ENCODE measurements around the gene PLEKHJ1. TPM values are rescaled to one million over a fixed set of nuclear protein-coding genes. Genes with fewer than 3 reads are reported as not detected.
A peak's percentile ranks its signal among the peaks of the same experiment; 100 is the strongest.

The PLEKHJ1 gene
- total RNA-seq, 1 experiment from 2014 or later = 78.6 TPM

- DNase-seq (ENCODE audit: low read depth, low spot score) (no peak), ATAC-seq (peak; percentile 25)
- Histone ChIP-seq H3K36me3 (ENCODE audit: control insufficient read depth, insufficient read depth, low read length) (peaks cover 2% of the 10 kb centered on the region; the same call in 1 of the 2 replicates), H3K4me3 (ENCODE audit: low read depth in 2 of 2, low read length in 2 of 2) (no peak overlapping the region), H3K9me3 (ENCODE audit: control insufficient read depth, insufficient read depth, low read depth, low read length) (no peaks in the 10 kb centered on the region), H3K27ac (ENCODE audit: low read length) (peak overlapping the region; percentile 39; the same call in 1 of the 2 replicates), H3K27me3 (ENCODE audit: control insufficient read depth, insufficient read depth, low read length) (no peaks in the 10 kb centered on the region), H3K4me1 (ENCODE audit: control insufficient read depth, insufficient read depth, low read length) (peaks cover 24% of the 10 kb centered on the region)
- TSS peak; percentile 77 for BruUV-seq (replicated peaks)
- ChIA-PET CTCF (interaction anchor here (1.7 kb wide), 1 partner anchor 75 kb away, joined by 8 read pairs; no protein-coding TSS in a partner anchor), POLR2A (interaction anchor here (0.5 to 0.6 kb wide), 3 partner anchors 75 to 200 kb away, joined by 3 to 12 read pairs (median 5); no protein-coding TSS in a partner anchor)
- intact Hi-C loops (cut with micrococcal nuclease; ENCODE audit: unreplicated experiment) (loop anchor here (5.0 kb wide), 1 partner anchor 74 kb away; no protein-coding TSS in a partner anchor), in situ Hi-C loops (cut with HindIII; ENCODE audit: low pct_unique_long_range_greater_than_20kb, low sequenced_read_pairs) (no loop called here)
- TF ChIP-seq SIN3A (IDR thresholded peaks at IDR 0.05; ENCODE audit: borderline replicate concordance, insufficient read depth, low read depth, low read length) (no peak), TCF7L2 (IDR thresholded peaks at IDR 0.05; ENCODE audit: low read depth, low read length) (no peak), POLR2AphosphoS5 (IDR thresholded peaks at IDR 0.05; ENCODE audit: low read depth, low read length) (no peak)
- TF ChIP-seq, protein P1, sequence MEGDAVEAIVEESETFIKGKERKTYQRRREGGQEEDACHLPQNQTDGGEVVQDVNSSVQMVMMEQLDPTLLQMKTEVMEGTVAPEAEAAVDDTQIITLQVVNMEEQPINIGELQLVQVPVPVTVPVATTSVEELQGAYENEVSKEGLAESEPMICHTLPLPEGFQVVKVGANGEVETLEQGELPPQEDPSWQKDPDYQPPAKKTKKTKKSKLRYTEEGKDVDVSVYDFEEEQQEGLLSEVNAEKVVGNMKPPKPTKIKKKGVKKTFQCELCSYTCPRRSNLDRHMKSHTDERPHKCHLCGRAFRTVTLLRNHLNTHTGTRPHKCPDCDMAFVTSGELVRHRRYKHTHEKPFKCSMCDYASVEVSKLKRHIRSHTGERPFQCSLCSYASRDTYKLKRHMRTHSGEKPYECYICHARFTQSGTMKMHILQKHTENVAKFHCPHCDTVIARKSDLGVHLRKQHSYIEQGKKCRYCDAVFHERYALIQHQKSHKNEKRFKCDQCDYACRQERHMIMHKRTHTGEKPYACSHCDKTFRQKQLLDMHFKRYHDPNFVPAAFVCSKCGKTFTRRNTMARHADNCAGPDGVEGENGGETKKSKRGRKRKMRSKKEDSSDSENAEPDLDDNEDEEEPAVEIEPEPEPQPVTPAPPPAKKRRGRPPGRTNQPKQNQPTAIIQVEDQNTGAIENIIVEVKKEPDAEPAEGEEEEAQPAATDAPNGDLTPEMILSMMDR (IDR thresholded peaks at IDR 0.05) = no peak
- TF ChIP-seq, protein P2, sequence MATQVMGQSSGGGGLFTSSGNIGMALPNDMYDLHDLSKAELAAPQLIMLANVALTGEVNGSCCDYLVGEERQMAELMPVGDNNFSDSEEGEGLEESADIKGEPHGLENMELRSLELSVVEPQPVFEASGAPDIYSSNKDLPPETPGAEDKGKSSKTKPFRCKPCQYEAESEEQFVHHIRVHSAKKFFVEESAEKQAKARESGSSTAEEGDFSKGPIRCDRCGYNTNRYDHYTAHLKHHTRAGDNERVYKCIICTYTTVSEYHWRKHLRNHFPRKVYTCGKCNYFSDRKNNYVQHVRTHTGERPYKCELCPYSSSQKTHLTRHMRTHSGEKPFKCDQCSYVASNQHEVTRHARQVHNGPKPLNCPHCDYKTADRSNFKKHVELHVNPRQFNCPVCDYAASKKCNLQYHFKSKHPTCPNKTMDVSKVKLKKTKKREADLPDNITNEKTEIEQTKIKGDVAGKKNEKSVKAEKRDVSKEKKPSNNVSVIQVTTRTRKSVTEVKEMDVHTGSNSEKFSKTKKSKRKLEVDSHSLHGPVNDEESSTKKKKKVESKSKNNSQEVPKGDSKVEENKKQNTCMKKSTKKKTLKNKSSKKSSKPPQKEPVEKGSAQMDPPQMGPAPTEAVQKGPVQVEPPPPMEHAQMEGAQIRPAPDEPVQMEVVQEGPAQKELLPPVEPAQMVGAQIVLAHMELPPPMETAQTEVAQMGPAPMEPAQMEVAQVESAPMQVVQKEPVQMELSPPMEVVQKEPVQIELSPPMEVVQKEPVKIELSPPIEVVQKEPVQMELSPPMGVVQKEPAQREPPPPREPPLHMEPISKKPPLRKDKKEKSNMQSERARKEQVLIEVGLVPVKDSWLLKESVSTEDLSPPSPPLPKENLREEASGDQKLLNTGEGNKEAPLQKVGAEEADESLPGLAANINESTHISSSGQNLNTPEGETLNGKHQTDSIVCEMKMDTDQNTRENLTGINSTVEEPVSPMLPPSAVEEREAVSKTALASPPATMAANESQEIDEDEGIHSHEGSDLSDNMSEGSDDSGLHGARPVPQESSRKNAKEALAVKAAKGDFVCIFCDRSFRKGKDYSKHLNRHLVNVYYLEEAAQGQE (IDR thresholded peaks at IDR 0.05; ENCODE audit: insufficient read depth in 1 of 2, low read depth in 2 of 2, low read length in 1 of 2) = no peak
These were observed 5.2 kb downstream of the PLEKHJ1 start for GRCh38 chr19:2230807-2231533.

GRCh38 chr19:2230033-2230531, 6.0 kb downstream of the PLEKHJ1 start:
- no peaks in the 10 kb centered on the region for H3K36me3 ChIP-seq (ENCODE audit: control insufficient read depth, insufficient read depth, low read length)
- in situ Hi-C loops (cut with HindIII; ENCODE audit: low pct_unique_long_range_greater_than_20kb, low sequenced_read_pairs) = no loop called here
- no peaks in the 10 kb centered on the region for H3K27me3 ChIP-seq (ENCODE audit: control insufficient read depth, insufficient read depth, low read length)
- BruUV-seq (replicated peaks) = no TSS peak
- CTCF ChIA-PET = interaction anchor here (1.7 kb wide), 1 partner anchor 74 kb away, joined by 8 read pairs; no protein-coding TSS in a partner anchor
- no peak overlapping the region for H3K4me3 ChIP-seq (ENCODE audit: low read depth in 2 of 2, low read length in 2 of 2)
- no peaks in the 10 kb centered on the region for H3K9me3 ChIP-seq (ENCODE audit: control insufficient read depth, insufficient read depth, low read depth, low read length)
- ATAC-seq (no peak), DNase-seq (ENCODE audit: low read depth, low spot score) (no peak)
- no peak overlapping the region for H3K27ac ChIP-seq (ENCODE audit: low read length)
- H3K4me1 ChIP-seq (ENCODE audit: control insufficient read depth, insufficient read depth, low read length) = peaks cover 24% of the 10 kb centered on the region
- TF ChIP-seq, protein P1 (IDR thresholded peaks at IDR 0.05) = no peak
- TF ChIP-seq, protein P2 (IDR thresholded peaks at IDR 0.05; ENCODE audit: insufficient read depth in 1 of 2, low read depth in 2 of 2, low read length in 1 of 2) = no peak
- TF ChIP-seq SIN3A (IDR thresholded peaks at IDR 0.05; ENCODE audit: borderline replicate concordance, insufficient read depth, low read depth, low read length) (no peak), TCF7L2 (IDR thresholded peaks at IDR 0.05; ENCODE audit: low read depth, low read length) (no peak), POLR2AphosphoS5 (IDR thresholded peaks at IDR 0.05; ENCODE audit: low read depth, low read length) (no peak)
- POLR2A ChIA-PET = interaction anchor here (0.5 kb wide), 1 partner anchor 74 kb away, joined by 5 read pairs; no protein-coding TSS in a partner anchor
- intact Hi-C loops (cut with micrococcal nuclease; ENCODE audit: unreplicated experiment) = loop anchor here (5.0 kb wide), 1 partner anchor 73 kb away; no protein-coding TSS in a partner anchor
